ENCODE measurements around the gene USP46.

DNA sequence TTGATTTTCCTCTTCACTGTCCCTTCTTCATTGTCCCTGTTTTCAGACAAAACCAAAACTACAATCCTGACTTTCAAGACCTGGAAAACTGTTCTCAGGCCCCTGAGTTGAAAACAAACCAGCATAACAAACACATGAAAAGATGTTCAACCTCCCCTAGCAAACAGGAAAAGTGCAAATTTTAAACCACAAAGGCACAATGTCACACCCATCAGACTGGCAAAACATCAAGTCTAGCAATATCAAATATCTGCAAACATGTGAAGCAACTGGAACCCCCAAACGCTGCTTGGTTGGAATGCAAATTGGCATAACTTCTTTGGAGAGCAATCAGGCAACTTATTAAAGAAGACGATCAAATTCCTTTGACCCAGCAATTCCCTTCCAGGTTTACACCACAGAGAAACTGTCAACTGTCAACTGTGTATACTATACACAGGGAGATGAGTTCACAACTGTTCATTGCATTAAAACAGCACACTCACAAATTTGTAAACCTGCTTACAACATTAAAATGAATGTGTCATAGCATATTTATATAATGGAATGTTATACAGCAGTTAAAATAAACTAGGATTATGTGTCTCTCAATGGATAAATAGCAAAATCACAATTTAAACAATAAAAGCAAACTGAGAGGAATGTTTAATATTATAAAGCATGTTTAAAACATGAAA lies 7.0 kb downstream of the USP46 start:
- TF ChIP-seq, protein P1, sequence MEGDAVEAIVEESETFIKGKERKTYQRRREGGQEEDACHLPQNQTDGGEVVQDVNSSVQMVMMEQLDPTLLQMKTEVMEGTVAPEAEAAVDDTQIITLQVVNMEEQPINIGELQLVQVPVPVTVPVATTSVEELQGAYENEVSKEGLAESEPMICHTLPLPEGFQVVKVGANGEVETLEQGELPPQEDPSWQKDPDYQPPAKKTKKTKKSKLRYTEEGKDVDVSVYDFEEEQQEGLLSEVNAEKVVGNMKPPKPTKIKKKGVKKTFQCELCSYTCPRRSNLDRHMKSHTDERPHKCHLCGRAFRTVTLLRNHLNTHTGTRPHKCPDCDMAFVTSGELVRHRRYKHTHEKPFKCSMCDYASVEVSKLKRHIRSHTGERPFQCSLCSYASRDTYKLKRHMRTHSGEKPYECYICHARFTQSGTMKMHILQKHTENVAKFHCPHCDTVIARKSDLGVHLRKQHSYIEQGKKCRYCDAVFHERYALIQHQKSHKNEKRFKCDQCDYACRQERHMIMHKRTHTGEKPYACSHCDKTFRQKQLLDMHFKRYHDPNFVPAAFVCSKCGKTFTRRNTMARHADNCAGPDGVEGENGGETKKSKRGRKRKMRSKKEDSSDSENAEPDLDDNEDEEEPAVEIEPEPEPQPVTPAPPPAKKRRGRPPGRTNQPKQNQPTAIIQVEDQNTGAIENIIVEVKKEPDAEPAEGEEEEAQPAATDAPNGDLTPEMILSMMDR (conservative IDR thresholded peaks at IDR 0.05 in 1 of 2, IDR thresholded peaks at IDR 0.05 in 1 of 2; ENCODE audit: extremely low read depth in 1 of 2, insufficient read depth in 1 of 2, low read depth in 1 of 2, low read length in 2 of 2): no peak
- no peak for TF ChIP-seq EZH2 (IDR thresholded peaks at IDR 0.05; ENCODE audit: borderline replicate concordance, low read length)
